Renal cortex interstitium (tissue), 11 donors: ENCODE results near the gene ALKBH3. TPM values are rescaled to one million over a fixed set of nuclear protein-coding genes. Genes with fewer than 3 reads are reported as not detected.

Source experiments
- DNase-seq, 11 donors: peaks; one replicate each; pipeline ENCODE4 v3.0.0-alpha.2; 2013; ENCODE audit warnings: low read depth in 9 of 11, low spot score in 4 of 11; ENCODE audit errors: extremely low read depth in 1 of 11
- polyA plus RNA-seq, 3 donors: library from polyadenylated mRNA; unstranded; fragments of 120-200 nt; gene quantifications; one replicate each; pipeline ENCODE4 v1.2.1, GENCODE V29; 2013; ENCODE audit not compliant: insufficient read length in 3 of 3

ALKBH3 gene
- polyA plus RNA-seq, 3 donors, result 30.6 to 36.8 (median 31.9) TPM

DNA sequence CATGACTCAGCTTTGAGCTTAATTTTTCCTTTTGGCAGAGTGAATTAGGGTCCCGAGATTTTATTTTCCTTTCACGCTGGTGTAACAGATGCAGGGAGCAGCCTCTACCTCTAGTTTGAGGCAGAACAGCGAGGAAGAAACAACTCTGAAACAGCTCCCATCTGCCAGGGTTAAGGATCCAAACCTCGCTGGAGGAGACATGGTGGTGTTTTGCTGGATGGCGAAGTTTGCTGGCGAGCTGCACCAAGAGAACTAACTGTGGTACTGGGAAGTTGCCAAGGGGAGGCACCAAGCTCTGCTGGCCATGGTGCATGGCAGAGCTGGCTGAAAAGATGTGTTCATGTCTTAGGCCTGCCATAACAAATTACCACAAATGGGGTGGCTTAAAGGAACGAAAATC is 7.6 kb upstream of the ALKBH3 start:
- no peak for DNase-seq

- DNase-seq, result no peak
Observed at GRCh38 chr11:43874078-43874477, 6.6 kb upstream of the ALKBH3 start.

DNA sequence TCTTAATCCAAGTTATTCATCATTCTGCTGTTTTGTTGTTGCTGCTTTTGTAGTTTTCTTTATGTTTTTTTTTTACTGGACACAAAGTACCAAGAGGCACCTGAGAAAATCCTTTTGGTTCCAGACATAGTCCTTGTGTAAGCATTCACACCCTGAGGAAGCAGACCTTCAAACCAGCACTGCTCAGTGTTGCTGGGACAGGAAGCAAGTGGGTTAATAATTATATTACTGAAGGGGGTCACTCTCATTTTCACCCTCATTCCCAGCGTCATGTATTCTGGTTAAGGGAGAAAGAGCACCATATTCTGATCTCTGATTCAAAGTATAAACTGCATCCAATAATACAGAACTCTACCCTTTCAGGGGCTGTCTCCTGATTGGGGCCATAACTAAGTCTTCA is 5.9 kb upstream of the ALKBH3 start:
- no peak for DNase-seq

GRCh38 chr11:43879789-43880639 is 617 bp upstream of the ALKBH3 start:
- no peak for DNase-seq

GRCh38 chr11:43892851-43893250 is 12.2 kb downstream of the ALKBH3 start:
- no peak for DNase-seq

DNA sequence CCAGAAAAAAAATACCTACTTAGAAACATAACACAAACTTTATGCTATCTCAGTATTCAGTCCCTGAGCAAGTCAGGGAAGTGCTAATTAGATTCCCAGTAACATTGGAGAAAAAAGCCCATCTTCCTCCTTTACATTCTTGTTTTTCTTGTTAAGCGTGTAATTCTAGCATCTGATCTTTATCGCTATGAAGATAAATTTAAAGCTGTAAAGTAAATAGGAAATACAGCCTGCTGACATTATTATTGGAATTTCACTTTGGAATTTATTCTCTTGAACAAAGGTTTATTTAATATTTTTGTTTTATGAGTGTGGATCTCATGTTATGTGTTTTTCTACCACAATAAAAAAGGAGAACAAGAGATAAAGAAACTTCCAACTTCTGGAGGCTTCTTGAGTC is 13.9 kb downstream of the ALKBH3 start:
- DNase-seq, result no peak

GRCh38 chr11:43895601-43896000 is 15.0 kb downstream of the ALKBH3 start:
- DNase-seq, result no peak

DNA sequence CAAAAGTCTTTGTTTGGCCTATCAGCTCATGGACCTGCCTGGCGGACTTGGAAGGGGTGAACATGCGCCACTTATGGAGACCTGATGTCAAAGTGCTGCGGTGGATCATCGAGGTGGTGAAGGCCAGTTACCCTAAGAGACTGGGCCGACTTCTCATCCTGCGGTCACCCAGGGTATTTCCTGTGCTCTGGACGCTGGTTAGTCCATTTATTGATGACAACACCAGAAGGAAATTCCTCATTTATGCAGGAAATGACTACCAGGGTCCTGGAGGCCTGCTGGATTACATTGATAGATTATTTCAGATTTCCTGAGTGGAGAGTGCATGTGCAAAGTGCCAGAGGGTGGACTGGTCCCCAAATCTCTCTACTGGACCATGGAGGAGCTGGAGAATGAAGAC is 17.9 kb downstream of the ALKBH3 start:
- DNase-seq, result no peak

DNA sequence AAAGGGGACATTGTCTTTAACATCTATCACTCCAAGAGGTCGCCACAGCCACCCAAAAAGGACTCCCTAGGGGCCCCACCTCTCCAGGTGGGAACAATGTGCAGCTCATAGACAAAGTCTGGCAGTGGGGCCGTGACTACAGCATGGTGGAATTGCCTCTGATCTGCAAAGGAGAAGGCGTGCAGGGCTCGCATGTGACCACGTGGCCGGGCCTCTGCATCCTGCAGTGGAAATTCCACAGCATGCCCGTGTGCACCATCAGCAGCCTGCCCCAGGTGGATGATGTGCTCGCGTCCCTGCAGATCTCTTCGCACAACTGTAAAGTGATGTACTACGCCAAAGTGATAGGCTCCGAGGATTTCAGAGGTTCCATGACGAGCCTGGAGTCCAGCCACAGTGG is 18.5 kb downstream of the ALKBH3 start:
- DNase-seq, result no peak

- DNase-seq, result no peak
Observed at GRCh38 chr11:43901551-43901950, 20.9 kb downstream of the ALKBH3 start.

DNA sequence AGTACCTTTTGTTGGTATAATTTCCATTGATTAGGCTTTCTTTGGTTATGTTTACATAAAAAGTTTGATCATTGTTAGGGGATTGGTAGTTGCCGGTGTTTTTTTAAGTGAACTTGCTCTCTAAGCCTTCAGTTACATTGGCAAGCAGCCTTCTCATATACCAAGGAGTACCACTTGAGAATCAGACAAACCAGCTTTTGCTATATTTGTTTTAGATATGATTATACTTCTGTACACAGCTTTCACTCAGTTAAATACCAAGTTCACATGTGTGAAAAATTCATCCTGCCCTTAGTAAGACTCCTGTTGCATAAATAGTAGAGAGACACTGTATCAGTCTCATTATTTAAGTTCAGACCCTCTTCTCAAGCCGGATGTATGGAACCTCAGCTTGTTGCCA is 22.4 kb downstream of the ALKBH3 start:
- no peak for DNase-seq

DNA sequence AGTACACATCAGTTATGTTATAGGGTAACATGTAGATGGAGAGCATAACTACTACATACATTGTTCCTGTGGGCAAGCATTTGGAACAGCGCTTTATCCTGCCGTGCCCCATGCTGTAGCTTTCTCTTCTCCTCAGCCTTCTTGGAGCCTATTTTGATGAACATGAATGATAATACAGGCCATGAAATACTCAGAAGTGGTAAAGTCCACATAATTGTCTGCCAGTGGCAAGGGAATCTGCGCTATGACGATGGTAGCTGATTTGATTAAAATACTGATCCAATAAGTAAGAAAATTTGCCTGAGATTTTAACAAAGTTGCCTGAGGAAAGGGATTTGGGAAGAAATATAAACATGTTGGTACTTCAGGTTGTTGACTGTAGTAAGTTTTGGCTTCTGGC is 23.3 kb downstream of the ALKBH3 start:
- no peak for DNase-seq

DNA sequence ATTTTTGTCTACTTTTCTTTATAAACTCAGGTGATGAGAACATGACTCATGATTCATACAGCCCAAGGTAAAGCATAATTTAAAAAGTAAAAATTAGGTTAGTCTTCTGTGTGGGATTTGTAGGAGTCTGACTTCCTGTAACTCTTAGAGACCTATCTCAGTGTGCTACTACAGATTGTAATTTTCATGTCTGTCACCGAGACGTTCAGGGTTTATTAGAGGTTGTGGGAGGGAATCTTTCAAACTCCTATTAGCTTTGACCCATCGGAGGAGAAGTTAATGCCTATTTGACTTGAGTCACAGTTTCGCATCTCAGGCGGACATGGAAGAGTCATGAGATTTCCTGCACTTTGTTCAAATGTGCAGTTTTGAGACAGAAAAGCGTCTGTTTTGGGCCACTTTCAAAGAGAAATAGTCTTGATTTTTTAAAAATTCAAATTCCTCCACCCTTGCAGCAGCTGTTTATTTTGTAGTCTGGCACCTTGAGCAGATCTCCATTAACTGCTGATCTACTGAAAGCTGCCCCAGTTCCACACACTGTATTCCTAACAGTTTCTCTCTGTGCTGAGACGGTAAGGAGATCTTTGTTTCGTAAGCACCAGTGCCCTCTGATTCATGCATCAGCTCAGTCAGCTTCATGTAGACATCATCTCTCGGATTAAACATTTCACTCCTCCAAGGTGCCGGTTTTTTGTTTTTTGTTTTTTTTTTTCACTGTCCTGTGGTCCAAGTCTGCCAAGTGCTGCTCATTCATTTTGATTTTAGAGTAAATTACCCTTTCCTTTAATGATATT is 24.3 kb downstream of the ALKBH3 start:
- DNase-seq, result no peak

- DNase-seq, result peak in 9 of 11 donors; percentile 38 to 74 (median 62)
Observed at GRCh38 chr11:43905813-43906241, 25.2 kb downstream of the ALKBH3 start.

GRCh38 chr11:43907028-43907975 is 26.7 kb downstream of the ALKBH3 start:
- DNase-seq, result no peak

- no peak for DNase-seq
Observed at GRCh38 chr11:43908191-43908590, 27.6 kb downstream of the ALKBH3 start.

DNA sequence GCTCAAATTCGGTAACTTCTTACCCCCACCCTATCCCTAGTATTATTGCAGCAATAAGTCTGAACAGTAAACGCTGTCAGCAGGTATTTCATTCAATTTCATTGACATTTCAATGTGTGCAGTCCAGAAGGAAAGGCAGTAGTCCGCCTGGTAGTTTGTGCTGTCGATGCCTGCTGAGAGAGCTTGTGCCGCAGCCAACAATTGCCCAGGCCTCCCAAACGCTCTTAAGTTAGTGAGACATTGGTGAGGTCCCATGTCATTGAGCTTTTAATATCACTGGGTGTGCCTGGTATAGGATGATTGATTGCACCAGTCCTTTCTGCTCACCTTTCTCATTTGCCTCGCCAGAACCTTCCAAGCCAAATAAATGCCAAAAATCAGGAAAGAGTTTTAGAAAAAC is 28.1 kb downstream of the ALKBH3 start:
- DNase-seq, result no peak

- no peak for DNase-seq
Observed at GRCh38 chr11:43913829-43914380, 33.3 kb downstream of the ALKBH3 start.

- DNase-seq, result peak in 2 of 11 donors; percentile 49 to 51
Observed at GRCh38 chr11:43914466-43914865, 33.8 kb downstream of the ALKBH3 start.
